Sciatic nerve (tissue), 2 donors: ENCODE measurements around the gene CEPT1. TPM values are rescaled to one million over a fixed set of nuclear protein-coding genes. Genes with fewer than 3 reads are reported as not detected.
"Not testable (repeated sequence)": the region's sequence is repeated elsewhere in the genome, so short reads cannot be mapped to it uniquely, and the experiment has no call there.

Source experiments
- ATAC-seq: fragments of 200-7000 bp; cut with Tn5 transposase; one replicate; pipeline ENCODE4 v1.9.1; 2020; ENCODE audit warnings: mild to moderate bottlenecking, moderate library complexity
- DNase-seq: peaks from one replicate; pipeline ENCODE4 v3.0.0-alpha.2; 2020; ENCODE audit warnings: low spot score
- intact Hi-C: fragments of 100-400 bp; cut with DNase I; formaldehyde crosslinking; loops from one replicate; pipeline ENCODE4 v1.14.2; 2022
- total RNA-seq: library from RNA; stranded (reverse); fragmentation: NEBNext Ultra II Directional; extraction: Animal tissue kit (Norgen Biotek cat#: 25700); gene quantifications from one replicate; pipeline ENCODE4 v1.2.1, GENCODE V29; 2021
- donor health status: DM: no; HTN: no; CAD: no.
- donor health status: DM: no; HTN: no; CAD: no.

CEPT1 gene
- total RNA-seq, 1 donor from 2014 or later, result 44.8 TPM

DNA sequence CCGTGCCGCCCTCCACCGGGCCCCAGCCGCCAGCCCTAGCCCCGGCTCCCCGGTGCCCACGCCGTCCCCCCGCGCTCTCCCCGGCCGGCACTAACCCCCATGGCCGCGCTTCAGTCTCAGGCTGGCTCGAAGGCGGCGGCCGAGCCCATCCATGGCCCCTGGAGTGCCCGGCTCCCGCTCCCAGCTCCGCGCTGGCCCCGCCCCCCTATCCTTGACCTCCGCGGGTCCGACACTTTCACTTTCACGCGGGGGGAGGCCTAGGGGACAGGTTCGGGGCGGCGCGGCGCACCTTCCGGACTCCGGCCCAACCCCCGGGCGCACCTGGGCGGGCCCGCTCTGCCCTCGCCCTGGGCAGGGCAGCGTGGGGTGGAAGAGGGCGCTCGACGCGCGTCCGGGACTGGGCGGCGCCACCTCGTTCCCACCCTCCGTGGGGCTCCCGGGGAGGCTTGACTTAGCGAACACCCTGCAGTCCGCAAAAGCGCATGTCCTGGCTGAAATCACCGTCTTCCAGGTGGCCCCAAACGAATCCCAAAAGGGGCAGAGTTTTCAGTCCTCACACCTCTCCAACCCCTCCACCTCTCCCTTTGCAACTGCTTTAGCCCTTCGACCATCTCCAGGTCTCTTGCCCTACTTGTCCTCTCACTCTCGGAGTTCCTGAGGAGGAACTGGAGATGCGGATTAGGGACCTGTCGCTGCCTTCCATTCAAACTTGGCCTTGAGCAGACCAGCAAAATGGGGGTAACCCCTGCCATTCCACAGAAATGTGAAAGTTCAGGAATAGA is 64.4 kb downstream of the CEPT1 start:
- intact Hi-C loops, result no loop called here
- no peak for DNase-seq
- ATAC-seq, result peak; percentile 72

DNA sequence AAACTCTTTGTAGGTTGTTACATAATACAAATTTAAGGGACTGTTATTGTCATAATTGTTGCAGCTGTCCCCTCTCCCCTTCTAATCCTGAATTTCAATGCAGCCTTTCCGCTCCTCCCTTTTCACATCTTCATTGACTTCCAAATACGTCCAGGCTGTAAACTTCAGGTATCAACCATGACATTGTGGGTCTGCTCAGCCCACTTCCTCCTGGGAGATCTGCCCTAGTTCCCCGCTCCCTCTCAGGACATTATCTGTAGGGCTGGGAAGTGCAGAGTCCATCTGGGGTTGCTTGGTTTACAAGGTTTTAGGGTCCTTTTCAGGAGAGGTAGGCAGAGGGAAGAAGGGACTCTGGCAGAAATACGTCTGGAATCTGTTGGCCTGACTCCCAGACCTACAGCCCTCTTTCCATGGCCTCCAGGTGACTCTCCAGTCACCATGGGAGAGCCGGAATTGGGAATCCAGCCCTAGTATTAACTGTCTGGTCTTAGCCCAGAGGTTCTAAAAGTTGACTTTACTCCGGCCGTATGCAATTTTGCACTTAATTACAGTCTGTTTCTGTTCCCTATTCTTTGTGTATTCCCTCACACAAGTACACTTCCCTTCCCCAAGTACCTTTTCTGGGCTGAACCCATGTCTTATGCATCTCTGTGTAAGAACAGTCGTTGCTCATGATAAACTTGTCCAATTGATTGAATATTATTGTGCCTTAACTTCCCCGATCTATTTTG is 65.1 kb downstream of the CEPT1 start:
- no peak for ATAC-seq
- intact Hi-C loops, result no loop called here

DNA sequence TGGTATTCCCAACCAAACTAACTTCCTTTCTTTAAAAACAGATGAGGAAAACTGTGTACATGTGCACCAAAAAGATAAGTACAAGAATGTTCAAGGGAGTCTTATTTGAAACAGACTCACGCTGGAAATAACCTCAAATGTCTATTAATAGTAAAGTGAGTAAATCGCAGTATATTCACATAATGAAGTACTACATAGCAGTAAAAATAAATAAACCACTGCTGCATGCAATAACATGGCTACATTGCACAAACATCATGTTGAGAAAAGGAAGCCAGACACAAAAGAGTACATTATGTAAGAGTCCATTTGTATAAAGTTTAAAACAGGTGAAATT is 65.7 kb downstream of the CEPT1 start:
- no peak for ATAC-seq
- intact Hi-C loops, result no loop called here
- DNase-seq, result no peak

More for the DNA sequence above, 65.1 kb downstream of the CEPT1 start:
- no peak for DNase-seq

DNA sequence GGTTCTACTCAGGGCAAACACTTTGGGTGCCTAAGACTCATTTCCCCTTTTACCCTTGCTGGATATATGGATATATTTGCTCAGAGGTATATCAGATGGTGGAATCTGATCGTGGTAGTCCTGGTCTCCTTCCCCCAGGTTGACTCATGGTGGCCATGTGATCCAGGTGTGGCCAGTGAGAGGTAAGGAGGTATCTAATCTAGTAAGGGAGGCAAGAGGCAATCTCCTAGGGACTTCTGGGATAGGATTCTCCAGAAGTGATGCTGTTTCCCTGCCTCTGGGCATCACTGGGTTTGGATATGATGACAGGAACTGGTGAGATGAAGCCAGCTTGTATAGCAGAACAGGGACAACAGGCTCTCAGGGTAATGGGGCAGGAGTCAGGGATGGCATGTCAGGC is 68.9 kb downstream of the CEPT1 start:
- DNase-seq (no peak), ATAC-seq (no peak)
- intact Hi-C loops, result no loop called here

DNA sequence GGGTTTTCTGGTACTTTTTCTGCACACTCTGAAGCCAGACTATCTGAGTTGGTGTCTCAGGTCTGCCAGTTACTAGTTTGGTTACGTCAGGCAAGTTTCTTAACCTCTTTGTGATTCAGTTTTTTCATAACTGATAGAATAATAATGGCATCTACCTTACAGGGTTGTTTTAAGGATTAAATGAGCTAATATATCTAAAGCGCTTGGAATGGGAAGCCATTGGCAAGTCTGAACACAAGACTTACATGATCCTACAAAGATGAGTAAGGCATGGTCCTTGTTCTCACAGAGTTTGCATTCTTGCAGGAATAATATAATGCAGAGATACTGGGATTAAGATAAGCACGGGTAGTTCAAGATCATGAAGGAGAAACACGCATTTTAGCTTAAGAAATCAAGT is 69.6 kb downstream of the CEPT1 start:
- intact Hi-C loops, result no loop called here
- DNase-seq (no peak), ATAC-seq (no peak)

DNA sequence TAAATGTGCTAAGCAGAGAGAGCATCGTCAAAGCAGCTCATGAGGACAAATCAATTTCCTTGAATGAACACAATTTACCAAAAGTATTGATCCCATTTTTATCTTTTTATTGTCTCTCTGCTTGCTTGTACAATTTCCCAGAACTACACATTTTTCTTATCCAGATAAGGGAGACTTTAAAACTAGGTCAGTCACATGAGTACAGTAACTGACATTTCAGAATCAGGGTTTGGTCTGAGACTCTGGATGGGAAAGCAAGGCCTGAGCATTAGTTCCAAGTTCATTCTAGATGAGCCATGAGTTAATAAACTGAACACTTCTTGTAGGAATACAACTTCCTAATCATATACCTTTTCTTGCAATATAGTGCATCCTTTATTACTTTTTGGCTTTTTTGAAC is 71.9 kb downstream of the CEPT1 start:
- no peak for DNase-seq
- no peak for ATAC-seq
- intact Hi-C loops, result no loop called here

DNA sequence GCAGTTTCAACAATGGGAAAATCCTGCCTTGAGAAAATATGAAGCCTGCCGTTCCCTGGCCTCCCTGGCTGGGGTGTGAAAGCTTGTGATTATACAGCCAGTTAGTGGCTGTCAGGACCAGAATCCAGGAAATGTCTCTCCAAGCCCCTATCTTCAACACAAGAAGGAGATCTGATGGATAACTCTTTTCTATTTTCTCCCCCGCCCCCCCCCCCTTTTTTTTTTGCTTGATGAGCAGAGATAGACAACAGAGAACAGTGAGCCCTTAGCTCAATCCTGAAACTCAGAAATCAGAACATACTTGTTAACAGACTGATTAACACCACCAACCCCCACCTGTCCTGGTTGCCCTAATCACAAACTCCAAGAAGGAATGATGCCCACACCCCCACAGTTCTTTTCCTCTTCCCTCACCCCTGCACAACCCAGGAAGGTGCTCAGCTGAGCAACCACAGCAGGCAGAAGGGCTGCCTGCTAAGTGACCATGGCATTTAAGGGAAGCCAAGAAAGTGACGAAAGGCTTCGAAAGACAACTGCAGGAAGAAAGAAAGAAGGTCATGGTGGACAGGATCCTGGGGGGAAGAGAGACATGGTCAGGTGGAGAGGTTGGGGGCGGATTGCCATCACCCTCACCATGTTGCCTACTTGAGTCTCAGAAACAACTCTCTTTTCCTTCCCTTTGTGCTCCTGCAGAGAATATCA is 72.8 kb downstream of the CEPT1 start:
- ATAC-seq (no peak), DNase-seq (no peak)
- intact Hi-C loops, result no loop called here

DNA sequence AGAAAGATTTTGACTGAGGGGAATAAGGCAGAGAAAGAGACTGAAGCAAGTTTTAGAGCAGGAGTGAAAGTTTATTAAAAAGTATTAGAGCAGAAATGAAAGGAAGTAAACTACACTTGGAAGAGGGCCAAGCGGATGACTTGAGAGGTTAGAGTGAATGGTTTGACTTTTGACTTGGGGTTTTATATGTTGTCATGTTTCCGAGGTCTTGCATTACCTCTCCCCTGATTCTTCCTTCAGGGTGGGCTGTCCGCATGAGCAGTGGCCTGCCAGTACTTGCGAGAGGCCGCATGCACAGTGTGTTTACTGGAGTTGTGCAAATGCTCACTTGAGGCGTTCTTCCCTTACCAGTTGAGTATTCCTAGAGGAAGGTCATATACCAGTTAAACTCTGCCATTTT is 73.4 kb downstream of the CEPT1 start:
- DNase-seq (no peak), ATAC-seq (no peak)
- intact Hi-C loops, result no loop called here

DNA sequence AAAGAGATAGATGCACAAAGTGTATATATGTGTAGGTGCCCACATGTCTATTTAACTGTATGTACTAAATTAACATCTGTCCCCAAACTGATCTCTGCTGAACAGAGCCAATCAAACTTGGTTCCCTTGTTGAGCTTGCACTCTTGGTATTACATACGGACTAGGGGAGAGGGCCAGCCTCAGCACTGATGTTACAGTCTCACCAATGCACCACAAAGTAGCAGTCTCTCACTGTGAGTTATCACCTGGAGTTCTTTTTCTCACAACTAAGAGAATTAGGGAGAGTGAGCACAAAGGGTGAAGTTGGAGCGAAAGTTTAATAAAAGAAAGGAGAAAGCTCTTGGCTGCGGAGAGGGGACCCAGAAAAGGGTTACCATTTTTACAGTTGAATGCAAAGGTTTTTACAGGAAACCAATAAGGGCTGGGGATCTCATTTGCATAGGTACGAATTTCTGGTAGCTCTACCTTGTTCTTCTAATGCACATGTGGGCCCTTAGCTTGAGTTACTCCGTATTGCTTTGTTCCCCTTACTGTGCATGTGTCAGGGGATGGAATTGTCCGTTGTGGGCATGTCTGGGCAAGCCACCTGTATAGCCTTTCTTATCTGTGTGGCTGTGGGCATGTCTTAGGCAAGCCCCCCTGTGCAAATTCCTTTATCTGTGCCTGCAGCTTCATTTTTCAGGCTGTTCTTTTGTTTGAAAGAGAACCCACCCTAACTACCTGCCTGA is 74.2 kb downstream of the CEPT1 start:
- intact Hi-C loops, result no loop called here
- no peak for DNase-seq

DNA sequence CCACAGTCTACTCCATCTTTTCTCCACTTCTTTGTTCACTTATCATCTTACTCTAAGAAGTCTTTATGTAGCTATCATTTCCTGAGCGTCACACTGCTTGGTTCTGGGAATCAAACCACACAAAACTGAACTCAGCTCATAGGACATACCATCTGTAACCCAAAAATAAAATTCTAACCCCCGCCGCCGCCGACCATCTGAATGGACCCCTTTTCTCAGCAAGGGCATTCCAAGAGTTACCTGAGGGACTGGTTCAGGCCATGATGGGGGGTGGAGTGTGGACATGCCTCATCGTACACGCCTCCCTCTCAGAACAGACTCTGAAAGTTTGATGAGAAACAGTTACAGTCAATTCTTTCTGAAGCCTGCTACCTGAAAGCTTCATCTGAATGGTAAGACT is 74.9 kb downstream of the CEPT1 start:
- intact Hi-C loops, result no loop called here
- ATAC-seq, result no peak
- no peak for DNase-seq

More for the DNA sequence above, 74.2 kb downstream of the CEPT1 start:
- no peak for ATAC-seq

DNA sequence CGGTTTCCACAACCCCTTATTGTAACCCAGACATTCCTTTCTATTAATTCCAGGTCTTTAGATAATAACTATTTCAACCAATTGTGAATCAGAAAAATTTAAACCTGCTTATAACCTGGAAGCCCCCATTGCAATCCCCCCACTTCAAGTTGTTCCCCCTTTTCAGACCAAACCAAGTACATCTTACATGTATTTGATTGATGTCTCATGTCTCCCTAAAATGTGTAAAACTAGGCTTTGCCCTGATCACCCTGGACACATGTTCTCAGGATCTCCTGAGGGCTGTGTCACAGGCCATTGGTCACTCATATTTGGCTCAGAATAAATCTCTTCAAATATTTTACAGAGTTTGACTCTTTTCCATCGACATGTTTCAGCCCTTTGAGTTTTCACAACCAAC is 75.3 kb downstream of the CEPT1 start:
- ATAC-seq, DNase-seq, intact Hi-C loops: not testable (repeated sequence)

DNA sequence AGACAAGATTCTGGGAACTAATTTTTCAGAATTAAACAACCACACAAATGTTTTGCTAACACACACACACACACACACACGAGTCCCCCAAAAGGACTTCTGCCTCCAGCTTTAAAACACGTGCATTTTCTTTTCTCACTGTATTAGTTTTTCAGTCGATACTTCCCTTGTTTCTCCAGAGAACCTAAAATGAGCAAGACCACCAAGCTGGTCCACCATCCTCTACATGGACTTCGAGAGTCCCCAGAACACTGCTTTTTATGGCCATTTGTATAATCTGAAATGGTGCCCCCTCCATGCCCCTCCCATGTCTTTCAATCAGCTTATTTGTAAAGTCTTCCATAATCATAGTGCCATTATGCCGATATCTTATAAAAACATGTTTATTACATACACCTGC is 76.7 kb downstream of the CEPT1 start:
- intact Hi-C loops, result no loop called here

DNA sequence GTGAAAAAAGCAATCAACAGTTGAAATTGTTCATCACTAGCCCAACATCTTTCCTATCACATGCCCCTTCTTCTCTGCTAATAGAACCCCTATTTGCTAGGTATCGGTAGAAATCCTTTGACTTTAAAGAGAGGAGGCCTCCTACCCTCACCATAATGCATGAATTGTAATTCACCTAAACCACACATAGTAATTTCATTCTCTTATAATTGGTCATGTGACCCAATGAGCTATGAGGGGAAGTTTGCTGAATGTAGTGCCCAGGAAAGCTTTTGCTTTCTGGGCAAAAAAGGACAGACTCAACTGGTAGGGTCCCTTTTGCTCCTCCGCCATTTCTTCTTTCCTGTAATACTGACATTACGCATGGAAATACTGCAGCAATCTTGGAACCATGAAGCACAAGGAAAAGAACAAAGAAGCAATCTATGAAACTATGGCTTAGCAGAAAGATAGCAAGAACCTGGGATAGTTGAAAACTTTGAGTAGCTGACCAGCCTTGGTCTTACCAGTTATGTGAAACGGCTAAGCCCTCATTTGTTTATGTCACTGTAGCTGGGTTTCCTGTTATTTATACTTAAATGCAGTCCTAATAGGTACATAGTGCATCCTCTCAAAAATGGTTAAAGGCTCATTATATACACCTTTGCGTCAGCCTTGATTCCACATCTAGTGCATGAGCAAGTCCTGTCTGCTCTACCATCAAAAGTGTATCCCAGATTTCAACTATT is 77.3 kb downstream of the CEPT1 start:
- intact Hi-C loops, result no loop called here
- DNase-seq, result no peak
- ATAC-seq, result no peak

More for the DNA sequence above, 76.7 kb downstream of the CEPT1 start:
- ATAC-seq (no peak), DNase-seq (no peak)

DNA sequence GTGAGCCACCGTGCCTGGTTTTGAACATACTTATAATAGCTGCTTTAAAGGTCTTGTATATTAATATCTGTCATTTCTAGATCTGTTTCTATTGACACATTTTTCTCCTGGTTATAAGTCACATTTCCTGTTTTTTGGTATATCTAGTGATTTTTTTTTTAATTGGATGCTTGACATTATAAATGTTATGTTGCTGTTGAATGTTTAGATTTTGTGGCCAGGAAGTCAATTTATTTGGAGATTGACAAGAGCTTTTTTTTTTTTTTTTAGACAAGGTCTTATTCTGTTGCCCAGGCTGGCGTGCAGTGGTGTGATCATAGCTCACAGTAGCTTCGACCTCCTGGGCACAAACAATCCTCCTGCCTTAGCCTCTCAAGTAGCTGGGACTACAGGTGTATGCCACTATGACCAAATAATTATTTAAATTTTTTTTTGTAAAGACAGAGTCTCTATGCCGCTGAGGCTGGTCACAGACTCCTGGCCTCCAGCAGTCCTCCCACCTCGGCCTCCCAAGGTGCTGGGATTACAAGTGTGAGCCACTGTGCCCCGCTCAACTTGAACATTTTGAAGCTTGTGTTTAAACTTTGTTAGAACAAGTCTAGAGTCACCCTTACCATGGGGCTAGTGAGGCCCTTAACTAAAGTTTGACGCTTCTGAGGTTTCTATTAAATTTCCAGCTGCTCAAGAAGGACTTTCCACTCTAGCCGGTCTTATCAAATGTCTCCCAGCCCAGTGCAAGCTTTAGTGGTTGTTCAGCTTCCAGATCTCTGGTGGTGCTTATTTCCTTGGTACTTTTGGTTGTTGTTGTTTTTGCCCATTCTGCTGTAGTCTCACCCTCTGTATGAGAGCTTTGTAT is 78.9 kb downstream of the CEPT1 start:
- DNase-seq, result no peak
- ATAC-seq, result no peak
- intact Hi-C loops, result no loop called here

DNA sequence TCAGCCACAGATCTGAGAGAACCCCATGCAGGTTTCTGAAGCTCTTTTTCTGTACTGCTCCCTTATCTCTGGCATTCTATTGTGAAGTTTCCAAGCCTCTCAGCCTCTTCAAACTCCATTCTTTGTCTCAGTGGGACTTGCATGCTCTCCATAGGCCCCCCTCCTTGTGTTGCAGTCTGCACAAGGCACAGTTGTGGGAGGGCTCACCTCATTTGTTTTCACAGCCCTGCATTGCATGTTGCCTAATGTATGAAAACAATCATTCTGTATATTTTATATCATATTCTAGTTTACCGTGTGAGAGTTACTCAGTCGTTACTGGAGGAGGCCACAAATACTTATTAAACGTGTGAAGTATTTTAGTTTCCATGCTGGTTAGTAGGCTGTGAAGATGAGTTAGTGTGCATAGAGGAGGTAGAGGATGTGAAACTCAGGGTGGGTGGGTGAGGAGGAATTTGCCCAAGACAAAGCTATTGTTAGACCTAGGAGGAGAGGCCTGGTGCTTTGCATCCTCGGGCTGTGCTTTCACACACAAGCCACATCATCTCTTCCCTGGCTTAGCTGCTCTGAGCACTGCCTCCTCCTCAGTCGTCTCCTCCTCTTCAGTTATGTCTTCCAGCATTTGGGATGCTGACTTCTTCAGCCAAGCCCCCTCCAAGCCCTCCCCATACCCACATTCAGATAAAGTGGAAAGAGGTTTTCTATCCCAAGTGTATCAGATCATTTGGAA is 79.7 kb downstream of the CEPT1 start:
- no peak for DNase-seq
- ATAC-seq, result no peak
- intact Hi-C loops, result loop anchor here (5.0 kb wide), 1 partner anchor 183 kb away; no protein-coding TSS in a partner anchor

DNA sequence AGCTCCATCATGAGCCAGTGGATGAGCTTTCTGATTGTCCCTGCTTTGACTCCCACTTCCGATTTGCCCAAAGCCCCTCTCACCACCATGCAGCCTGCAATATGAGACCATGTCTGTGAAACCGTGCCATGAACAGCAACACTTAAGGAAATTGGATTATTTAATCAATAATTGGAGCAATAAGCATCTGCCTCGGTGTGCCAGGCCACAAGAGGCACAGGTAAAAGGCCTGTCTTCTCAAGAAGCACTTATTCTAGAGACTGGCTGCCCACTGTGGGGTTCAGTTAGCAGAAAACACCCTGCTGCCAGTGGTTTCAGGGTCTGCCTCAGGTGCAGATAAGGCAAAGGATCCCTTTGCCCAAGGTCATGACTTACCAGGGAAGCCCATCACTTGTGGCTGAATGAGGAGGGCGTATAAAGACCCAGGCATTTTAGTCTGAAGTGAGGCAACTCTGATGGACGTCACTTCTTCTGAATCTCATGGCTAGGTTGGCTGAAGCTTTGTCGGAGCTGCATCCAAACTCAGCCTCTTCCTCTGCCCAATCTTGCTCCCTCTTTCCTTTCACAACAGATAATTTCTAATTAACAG is 80.4 kb downstream of the CEPT1 start:
- intact Hi-C loops, result loop anchor here (5.0 kb wide), 1 partner anchor 182 kb away; no protein-coding TSS in a partner anchor
- ATAC-seq (no peak), DNase-seq (no peak)

DNA sequence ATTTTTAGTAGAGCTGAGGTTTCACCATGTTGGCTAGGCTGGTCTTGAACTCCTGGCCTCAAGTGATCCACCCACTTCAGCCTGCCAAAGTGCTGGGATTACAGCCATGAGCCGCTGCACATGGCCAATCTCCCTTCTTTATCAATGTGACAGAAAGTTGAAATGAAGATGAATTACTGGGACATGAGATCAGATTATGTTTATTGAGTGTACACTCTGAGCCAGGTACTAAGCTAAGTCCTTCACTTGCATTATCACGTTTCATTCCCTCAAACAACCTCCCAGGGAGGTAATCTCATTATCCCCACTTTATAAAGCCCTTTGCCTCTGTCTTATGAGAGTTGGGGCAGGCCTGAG is 81.2 kb downstream of the CEPT1 start:
- intact Hi-C loops, result loop anchor here (5.0 kb wide), 1 partner anchor 181 kb away; no protein-coding TSS in a partner anchor
- DNase-seq, result no peak
- ATAC-seq, result no peak
